CD14-positive monocyte (primary cell): ENCODE data around the gene OLFM1. TPM values are rescaled to one million over a fixed set of nuclear protein-coding genes. Genes with fewer than 3 reads are reported as not detected.
A peak's percentile ranks its signal among the peaks of the same experiment; 100 is the strongest.

Source experiments
- DNase-seq, 3 donors: peaks; one replicate each; pipeline ENCODE4 v3.0.0-alpha.2; 2011 to 2022
- H2AFZ ChIP-seq: 2 replicates; pipeline ENCODE4 v1.6.0; 2012; ENCODE audit warnings: mild to moderate bottlenecking, low read depth, low read length, inconsistent platforms; ENCODE audit not compliant: insufficient read depth, poor library complexity, severe bottlenecking
- H3K27ac ChIP-seq, 2 donors: 1 replicate in 1 of 2; 2 replicates in 1 of 2; pipeline ENCODE4 v1.5.1; 2012 to 2013; ENCODE audit warnings: low read length in 2 of 2, control low read depth in 1 of 2, inconsistent platforms in 1 of 2, low read depth in 1 of 2, mild to moderate bottlenecking in 1 of 2
- H3K27me3 ChIP-seq, 2 donors: one replicate each; pipeline versions ENCODE4 v1.6.0 to v1.6.1; 2011 to 2013; ENCODE audit warnings: low read length in 2 of 2; ENCODE audit not compliant: control insufficient read depth in 2 of 2, insufficient read depth in 2 of 2
- H3K36me3 ChIP-seq, 2 donors: replicated peaks in 1 of 2; 1 replicate in 1 of 2; 2 replicates in 1 of 2; pipeline versions ENCODE4 v1.5.1 to v1.6.1; 2012 to 2013; ENCODE audit warnings: low read length in 2 of 2, control low read depth in 1 of 2, inconsistent platforms in 1 of 2, mild to moderate bottlenecking in 1 of 2; ENCODE audit not compliant: insufficient read depth in 2 of 2, control insufficient read depth in 1 of 2
- H3K4me1 ChIP-seq, 2 donors: 1 replicate in 1 of 2; 2 replicates in 1 of 2; pipeline versions ENCODE4 v1.5.1 to v1.6.1; 2012 to 2013; ENCODE audit warnings: low read length in 2 of 2, control low read depth in 1 of 2, inconsistent platforms in 1 of 2, mild to moderate bottlenecking in 1 of 2, moderate library complexity in 1 of 2; ENCODE audit not compliant: insufficient read depth in 2 of 2, control insufficient read depth in 1 of 2
- H3K4me2 ChIP-seq: replicated peaks from 2 replicates; pipeline ENCODE3; 2012; ENCODE audit warnings: low read length, moderate library complexity, mild to moderate bottlenecking; ENCODE audit not compliant: poor library complexity, severe bottlenecking; ENCODE audit errors: extremely low read depth
- H3K4me3 ChIP-seq, 3 experiments: fragments of 200-600 bp in 1 of 3; sonication (generic) in 1 of 3; replicated peaks in 1 of 3; 1 replicate in 2 of 3; 2 replicates in 1 of 3; pipeline ENCODE4 v1.5.1; 2011 to 2013; ENCODE audit warnings: low read length in 3 of 3, mild to moderate bottlenecking in 3 of 3, control low read depth in 2 of 3, low read depth in 2 of 3, inconsistent platforms in 1 of 3, moderate library complexity in 1 of 3
- H3K79me2 ChIP-seq: 2 replicates; pipeline ENCODE4 v1.6.0; 2012; ENCODE audit warnings: mild to moderate bottlenecking, control low read depth, inconsistent platforms, low read length, moderate library complexity; ENCODE audit not compliant: insufficient read depth
- H3K9ac ChIP-seq: 2 replicates; pipeline ENCODE4 v1.6.0; 2017; ENCODE audit warnings: low read length, mild to moderate bottlenecking; ENCODE audit not compliant: insufficient read depth, poor library complexity, severe bottlenecking
- H3K9me3 ChIP-seq, 2 donors: replicated peaks in 1 of 2; 1 replicate in 1 of 2; 2 replicates in 1 of 2; pipeline versions ENCODE4 v1.5.1 to v1.6.1; 2012 to 2013; ENCODE audit warnings: low read length in 2 of 2, control low read depth in 1 of 2; ENCODE audit not compliant: control insufficient read depth in 1 of 2, insufficient read depth in 1 of 2
- H4K20me1 ChIP-seq: 2 replicates; pipeline ENCODE4 v1.6.0; 2012; ENCODE audit warnings: mild to moderate bottlenecking, low read length, control low read depth, moderate library complexity; ENCODE audit not compliant: insufficient read depth
- H3K27ac Mint-ChIP-seq, 7 donors: one replicate each; pipeline ENCODE4 v1.8.0; 2020; ENCODE audit warnings: mild to moderate bottlenecking in 7 of 7, mixed read lengths in 7 of 7, moderate library complexity in 6 of 7, inconsistent platforms in 2 of 7
- H3K27me3 Mint-ChIP-seq, 3 donors: one replicate each; pipeline ENCODE4 v1.8.0; 2021 to 2022; ENCODE audit warnings: low read depth in 3 of 3, mild to moderate bottlenecking in 3 of 3, mixed read lengths in 3 of 3, moderate library complexity in 3 of 3, inconsistent platforms in 1 of 3
- H3K36me3 Mint-ChIP-seq, 2 donors: one replicate each; pipeline ENCODE4 v1.8.0; 2020; ENCODE audit warnings: mixed read lengths in 2 of 2, inconsistent platforms in 1 of 2, mild to moderate bottlenecking in 1 of 2
- H3K4me1 Mint-ChIP-seq: one replicate; pipeline ENCODE4 v1.8.0; 2020; ENCODE audit warnings: mild to moderate bottlenecking, mixed read lengths
- H3K4me3 Mint-ChIP-seq, 2 donors: one replicate each; pipeline ENCODE4 v1.8.0; 2020; ENCODE audit warnings: mild to moderate bottlenecking in 2 of 2, mixed read lengths in 2 of 2, moderate library complexity in 1 of 2
- H3K9me3 Mint-ChIP-seq, 7 donors: one replicate each; pipeline ENCODE4 v1.8.0; 2020 to 2022; ENCODE audit warnings: mixed read lengths in 7 of 7, mild to moderate bottlenecking in 6 of 7, moderate library complexity in 6 of 7, inconsistent platforms in 2 of 7
- WGBS: methylation state at CpG from one replicate; pipeline ENCODE4 v1.1.5; 2013; ENCODE audit warnings: missing lambda C conversion rate; ENCODE audit not compliant: insufficient coverage; 5-methylcytosine and 5-hydroxymethylcytosine counted together
- intact Hi-C, 2 donors: fragments of 100-400 bp; cut with micrococcal nuclease; formaldehyde crosslinking; loops; one replicate each; pipeline versions ENCODE4 v1.15.0 to v1.15.1; 2023
- polyA plus RNA-seq, 3 donors: library from polyadenylated mRNA; depleted of rRNA in 1 of 3; unstranded in 2 of 3; stranded (reverse) in 1 of 3; fragments of 300-500 nt in 2 of 3; fragments of >200 nt in 1 of 3; fragmentation: Illumina TruSeq in 2 of 3; gene quantifications; 1 replicate in 2 of 3; 2 replicates in 1 of 3; pipeline ENCODE4 v1.2.3, GENCODE V29; 2012 to 2021
- TF ChIP-seq, protein P1 (sequence below): fragments of 200-600 bp; IDR thresholded peaks from one replicate; pipeline ENCODE4 v1.8.0; 2022; ENCODE audit warnings: antibody characterized with exemption, mild to moderate bottlenecking

OLFM1 gene
- polyA plus RNA-seq, 3 donors, result 7.6 to 10.9 (median 9.4) TPM

GRCh38 chr9:135067096-135067710, 20.3 kb upstream of the OLFM1 start:
- Mint-ChIP-seq H3K4me1 (no peaks in the 10 kb centered on the region), H3K27ac (no peak overlapping the region), H3K9me3 (peaks cover 15 to 24% (median 18%) of the 10 kb centered on the region in 7 donors), H3K27me3 (peaks cover 10 to 36% (median 24%) of the 10 kb centered on the region in 3 donors), H3K36me3 (no peaks in the 10 kb centered on the region), H3K4me3 (no peak overlapping the region)
- Histone ChIP-seq H3K79me2 (no peaks in the 10 kb centered on the region), H3K4me3 (no peak overlapping the region), H4K20me1 (no peaks in the 10 kb centered on the region), H3K27me3 (peaks cover 0 to 13% of the 10 kb centered on the region in 2 donors), H3K9ac (no peak overlapping the region), H3K4me1 (no peaks in the 10 kb centered on the region), H3K27ac (no peak overlapping the region), H3K36me3 (no peaks in the 10 kb centered on the region), H3K4me2 (no peak overlapping the region), H2AFZ (no peak overlapping the region), H3K9me3 (peaks cover 0 to 16% of the 10 kb centered on the region in 2 donors)
- intact Hi-C loops, result no loop called here
- DNase-seq, result no peak
- TF ChIP-seq, protein P1, sequence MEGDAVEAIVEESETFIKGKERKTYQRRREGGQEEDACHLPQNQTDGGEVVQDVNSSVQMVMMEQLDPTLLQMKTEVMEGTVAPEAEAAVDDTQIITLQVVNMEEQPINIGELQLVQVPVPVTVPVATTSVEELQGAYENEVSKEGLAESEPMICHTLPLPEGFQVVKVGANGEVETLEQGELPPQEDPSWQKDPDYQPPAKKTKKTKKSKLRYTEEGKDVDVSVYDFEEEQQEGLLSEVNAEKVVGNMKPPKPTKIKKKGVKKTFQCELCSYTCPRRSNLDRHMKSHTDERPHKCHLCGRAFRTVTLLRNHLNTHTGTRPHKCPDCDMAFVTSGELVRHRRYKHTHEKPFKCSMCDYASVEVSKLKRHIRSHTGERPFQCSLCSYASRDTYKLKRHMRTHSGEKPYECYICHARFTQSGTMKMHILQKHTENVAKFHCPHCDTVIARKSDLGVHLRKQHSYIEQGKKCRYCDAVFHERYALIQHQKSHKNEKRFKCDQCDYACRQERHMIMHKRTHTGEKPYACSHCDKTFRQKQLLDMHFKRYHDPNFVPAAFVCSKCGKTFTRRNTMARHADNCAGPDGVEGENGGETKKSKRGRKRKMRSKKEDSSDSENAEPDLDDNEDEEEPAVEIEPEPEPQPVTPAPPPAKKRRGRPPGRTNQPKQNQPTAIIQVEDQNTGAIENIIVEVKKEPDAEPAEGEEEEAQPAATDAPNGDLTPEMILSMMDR, result no peak
- 95% methylated on average over 17 of the region's 20 CpGs for WGBS

GRCh38 chr9:135068776-135069415, 18.6 kb upstream of the OLFM1 start:
- no peaks in the 10 kb centered on the region for H3K79me2 ChIP-seq
- Mint-ChIP-seq H3K27me3 (peaks cover 15 to 45% (median 32%) of the 10 kb centered on the region in 3 donors), H3K27ac (no peak overlapping the region), H3K4me3 (peak overlapping the region in 1 of 2 donors; percentile 2), H3K9me3 (peaks cover 6 to 16% (median 12%) of the 10 kb centered on the region in 7 donors), H3K4me1 (no peaks in the 10 kb centered on the region), H3K36me3 (no peaks in the 10 kb centered on the region)
- H3K27me3 ChIP-seq, result peaks cover 0 to 16% of the 10 kb centered on the region in 2 donors
- H3K9ac ChIP-seq, result no peak overlapping the region
- TF ChIP-seq, protein P1, result no peak
- no peak for DNase-seq
- no peaks in the 10 kb centered on the region for H3K36me3 ChIP-seq
- no peak overlapping the region for H3K27ac ChIP-seq
- no peak overlapping the region for H3K4me2 ChIP-seq
- H3K4me3 ChIP-seq, result no peak overlapping the region
- intact Hi-C loops, result no loop called here
- H2AFZ ChIP-seq, result no peak overlapping the region
- H4K20me1 ChIP-seq, result no peaks in the 10 kb centered on the region
- 78% methylated on average over 15 of the region's 18 CpGs for WGBS
- H3K9me3 ChIP-seq, result peaks cover 0 to 9% of the 10 kb centered on the region in 2 donors
- no peaks in the 10 kb centered on the region for H3K4me1 ChIP-seq
